ENCODE data around the gene IKBKG.
"Not testable (repeated sequence)": the region's sequence is repeated elsewhere in the genome, so short reads cannot be mapped to it uniquely, and the experiment has no call there.

IKBKG gene

DNA sequence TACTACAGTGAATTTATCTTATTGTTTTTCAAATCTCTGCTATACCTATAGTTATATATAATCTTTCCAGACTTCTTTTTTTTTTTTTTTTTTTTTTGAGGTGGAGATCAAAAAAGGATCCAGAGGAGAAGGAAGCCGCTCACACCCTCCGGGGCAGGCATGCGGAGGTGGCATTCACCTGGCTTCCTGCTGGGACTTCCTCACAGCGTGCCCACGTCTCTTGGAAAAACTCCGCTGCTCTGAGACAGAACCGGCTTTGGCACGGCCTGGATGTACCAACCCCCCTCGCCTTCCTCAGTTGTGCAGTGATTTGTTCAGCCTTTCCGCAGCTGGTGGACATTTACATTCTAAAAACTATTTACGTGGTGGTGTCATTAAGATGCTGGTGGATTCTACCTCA, 60.6 kb downstream of the IKBKG start:
- DNase-seq, result not testable (repeated sequence)

DNA sequence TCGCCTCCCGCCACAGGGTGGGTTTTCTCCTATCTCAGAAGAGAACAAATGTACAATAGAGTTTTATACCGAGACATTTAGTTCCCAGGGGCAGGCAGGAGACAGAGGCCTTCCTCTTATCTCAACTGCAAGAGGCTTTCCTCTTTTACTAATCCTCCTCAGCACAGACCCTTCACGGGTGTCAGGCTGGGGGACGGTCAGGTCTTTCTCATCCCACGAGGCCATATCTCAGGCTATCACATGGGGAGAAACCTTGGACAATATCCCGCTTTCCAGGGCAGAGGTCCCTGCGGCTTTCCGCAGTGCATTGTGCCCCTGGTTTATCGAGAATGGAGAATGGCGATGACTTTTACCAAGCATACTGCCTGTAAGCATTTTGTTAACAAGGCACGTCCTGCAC, 61.4 kb downstream of the IKBKG start:
- DNase-seq, result not testable (repeated sequence)

DNA sequence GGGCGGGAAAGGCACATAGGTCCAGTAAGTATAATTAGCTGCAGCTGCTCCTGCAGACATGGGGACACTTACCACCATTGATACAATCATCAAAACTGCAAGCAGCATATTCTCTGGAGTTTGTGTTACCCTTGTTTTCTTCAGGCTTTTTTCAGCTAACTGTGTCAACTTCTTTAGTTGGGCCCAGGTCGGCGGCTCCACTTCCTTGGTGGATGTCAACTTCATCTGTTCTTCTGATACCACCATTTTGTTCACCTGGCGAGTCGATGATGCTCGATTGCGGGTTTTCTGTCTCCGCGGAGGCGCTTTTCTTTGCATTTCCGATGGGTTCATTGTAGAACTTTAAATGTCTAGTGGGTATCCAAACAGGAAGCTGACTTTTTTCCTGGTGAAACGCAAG, 63.7 kb downstream of the IKBKG start:
- DNase-seq, result not testable (repeated sequence)

DNA sequence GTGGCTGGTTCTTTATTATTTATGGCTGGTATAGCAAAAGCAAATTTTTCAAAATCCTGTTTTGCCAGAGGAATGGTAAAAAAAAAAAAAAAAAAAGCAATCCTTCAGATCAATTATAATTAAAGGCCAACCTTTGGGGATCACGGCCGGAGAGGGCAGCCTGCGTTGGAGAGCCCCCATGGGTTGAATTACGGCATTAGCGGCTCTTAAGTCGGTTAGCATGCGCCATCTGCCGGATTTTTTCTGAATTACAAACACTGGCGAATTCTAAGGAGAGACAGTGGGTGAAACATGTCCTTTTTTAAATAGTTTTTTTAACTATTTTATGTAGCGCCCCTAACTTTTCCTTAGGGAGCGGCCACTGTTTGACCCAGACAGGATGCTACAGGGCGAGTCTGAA, 66.2 kb downstream of the IKBKG start:
- DNase-seq, result not testable (repeated sequence)
